Panc1 (cell line): Measurements from ENCODE around the gene RAP2C.

Experiments
- CTCF ChIP-seq: fragments of 450-650 bp; IDR thresholded peaks from 2 replicates; pipeline ENCODE4 v1.5.1; 2017; ENCODE audit warnings: mild to moderate bottlenecking
- POLR2AphosphoS5 ChIP-seq: IDR thresholded peaks from 2 replicates; pipeline ENCODE4 v1.6.1; 2012; ENCODE audit warnings: mild to moderate bottlenecking, low read depth, low read length, moderate library complexity
- REST ChIP-seq, 2 experiments: IDR thresholded peaks; 2 replicates each; pipeline ENCODE4 v1.6.1; 2011 to 2012; ENCODE audit warnings: low read depth in 2 of 2, control low read depth in 1 of 2, low read length in 1 of 2, mild to moderate bottlenecking in 1 of 2, moderate library complexity in 1 of 2; ENCODE audit not compliant: insufficient read depth in 1 of 2
- SIN3A ChIP-seq: IDR thresholded peaks from 2 replicates; pipeline ENCODE4 v1.6.1; 2012; ENCODE audit warnings: low read depth, mild to moderate bottlenecking, low read length, moderate library complexity, borderline replicate concordance; ENCODE audit not compliant: insufficient read depth
- TCF7L2 ChIP-seq: IDR thresholded peaks from 2 replicates; pipeline ENCODE4 v1.6.1; 2011; ENCODE audit warnings: mild to moderate bottlenecking, low read depth, low read length, inconsistent platforms

- TF ChIP-seq REST (IDR thresholded peaks at IDR 0.05; ENCODE audit: insufficient read depth in 1 of 2, low read depth in 2 of 2, low read length in 1 of 2): no peak
- no peak for TF ChIP-seq CTCF
- TF ChIP-seq POLR2AphosphoS5: no peak
- no peak for TF ChIP-seq TCF7L2
- no peak for TF ChIP-seq SIN3A
These were observed 66.1 kb downstream of the RAP2C start for GRCh38 chrX:132153166-132153565.
